Skin of body (tissue), 3 donors: Measurements from ENCODE around the gene ABHD16B. TPM values are rescaled to one million over a fixed set of nuclear protein-coding genes. Genes with fewer than 3 reads are reported as not detected.
A peak's percentile ranks its signal among the peaks of the same experiment; 100 is the strongest.

Experiments
- DNase-seq: peaks from one replicate; lab custom pipeline; 2025; lab: John Stamatoyannopoulos, UW
- small RNA-seq: library from RNA; depleted of rRNA; stranded (forward); fragments of <200 nt; gene quantifications from one replicate; pipeline ENCODE3, GENCODE V24; 2014; ENCODE audit warnings: low replicate concordance
- total RNA-seq: library from RNA; depleted of rRNA; stranded (reverse); fragments of >200 nt; gene quantifications from one replicate; pipeline ENCODE4 v1.2.3, GENCODE V29; 2014

Gene ABHD16B
- total RNA-seq, 1 donor from 2014 or later, result not detected

- peak; percentile 88 for DNase-seq
Observed at GRCh38 chr20:63894358-63895201, 33.3 kb downstream of the ABHD16B start, which contains the start of gene DNAJC5. DNAJC5 (plus strand) TSS chr20:63895126; CDS start chr20:63928346, 33,220 bp downstream.

- DNase-seq, result no peak
Observed at GRCh38 chr20:63895202-63895951, 34.1 kb downstream of the ABHD16B start.

GRCh38 chr20:63895952-63896263, 34.6 kb downstream of the ABHD16B start:
- DNase-seq, result no peak

- no peak for DNase-seq
Observed at GRCh38 chr20:63896264-63897105, 35.2 kb downstream of the ABHD16B start.

- no peak for DNase-seq
Observed at GRCh38 chr20:63897978-63898561, 36.8 kb downstream of the ABHD16B start.

- DNase-seq, result no peak
Observed at GRCh38 chr20:63898882-63899558, 37.7 kb downstream of the ABHD16B start.

- DNase-seq, result no peak
Observed at GRCh38 chr20:63900413-63900812, 39.1 kb downstream of the ABHD16B start.

- no peak for DNase-seq
Observed at GRCh38 chr20:63903796-63904561, 42.7 kb downstream of the ABHD16B start.

- DNase-seq, result no peak
Observed at GRCh38 chr20:63908008-63908682, 46.8 kb downstream of the ABHD16B start.

GRCh38 chr20:63911176-63911575, 49.9 kb downstream of the ABHD16B start:
- DNase-seq, result no peak

Small RNA genes lying within 50 kb of the gene (small RNA-seq; reads per million reads assigned to genes)
- 0.19 reads per million for gene RNU1-134P

Other genes with a start within 250 kb of the ABHD16B start
- gene GMEB2, start 234.4 kb upstream of the ABHD16B start, total RNA-seq, result 6.4 TPM
- gene STMN3, start 208.1 kb upstream of the ABHD16B start, total RNA-seq, result 21.6 TPM
- gene RTEL1, start 203.2 kb upstream of the ABHD16B start, total RNA-seq, result 13.3 TPM
- 3.4 TPM for gene TNFRSF6B, start 164.8 kb upstream of the ABHD16B start, total RNA-seq
- gene ARFRP1, start 153.5 kb upstream of the ABHD16B start, total RNA-seq, result 16.3 TPM
- gene ZGPAT, start 153.5 kb upstream of the ABHD16B start, total RNA-seq, result 9.8 TPM
- 3.7 TPM for gene LIME1, start 124.8 kb upstream of the ABHD16B start, total RNA-seq
- 21.5 TPM for gene SLC2A4RG, start 121.7 kb upstream of the ABHD16B start, total RNA-seq
- 8.3 TPM for gene ZBTB46, start 30.2 kb upstream of the ABHD16B start, total RNA-seq
- gene TPD52L2, start 3.8 kb downstream of the ABHD16B start, total RNA-seq, result 39.3 TPM
- gene DNAJC5, start 33.6 kb downstream of the ABHD16B start, total RNA-seq, result 20.9 TPM
- gene UCKL1, start 94.9 kb downstream of the ABHD16B start, total RNA-seq, result 23.0 TPM
- 9.7 TPM for gene ZNF512B, start 108.4 kb downstream of the ABHD16B start, total RNA-seq
- 1.6 TPM for gene SAMD10, start 118.1 kb downstream of the ABHD16B start, total RNA-seq
- 39.9 TPM for gene PRPF6, start 119.6 kb downstream of the ABHD16B start, total RNA-seq
- 0.39 TPM for gene C20orf204, start 174.7 kb downstream of the ABHD16B start, total RNA-seq
- 3.7 TPM for gene SOX18, start 188.1 kb downstream of the ABHD16B start, total RNA-seq
- 15.1 TPM for gene TCEA2, start 201.7 kb downstream of the ABHD16B start, total RNA-seq
- gene RGS19, start 218.0 kb downstream of the ABHD16B start, total RNA-seq, result 6.6 TPM
- 0.89 TPM for gene OPRL1, start 218.6 kb downstream of the ABHD16B start, total RNA-seq
- 0.39 TPM for gene LKAAEAR1, start 222.9 kb downstream of the ABHD16B start, total RNA-seq
- not detected for gene NPBWR2, start 246.1 kb downstream of the ABHD16B start, total RNA-seq